Sigmoid colon (tissue), 7 donors: ENCODE results near the gene ZNHIT1. TPM values are rescaled to one million over a fixed set of nuclear protein-coding genes. Genes with fewer than 3 reads are reported as not detected.
"Not testable (repeated sequence)": the region's sequence is repeated elsewhere in the genome, so short reads cannot be mapped to it uniquely, and the experiment has no call there.

ENCODE experiments used
- DNase-seq: peaks from one replicate; pipeline ENCODE4 v3.0.0-alpha.2; 2019
- H3K27ac ChIP-seq, 4 donors: fragments of 200-600 bp; sonication (generic); one replicate each; pipeline ENCODE4 v1.5.1; 2016 to 2019; ENCODE audit warnings: mild to moderate bottlenecking in 1 of 4
- H3K27me3 ChIP-seq, 3 donors: fragments of 200-600 bp; sonication (generic); one replicate each; pipeline ENCODE4 v1.5.1; 2019; ENCODE audit warnings: mild to moderate bottlenecking in 1 of 3
- H3K36me3 ChIP-seq, 4 donors: fragments of 200-600 bp; sonication (generic); one replicate each; pipeline ENCODE4 v1.5.1; 2016 to 2019
- H3K4me1 ChIP-seq, 4 donors: fragments of 200-600 bp; sonication (generic); one replicate each; pipeline ENCODE4 v1.5.1; 2017 to 2019
- H3K4me3 ChIP-seq, 4 donors: fragments of 200-600 bp; sonication (generic); one replicate each; pipeline ENCODE4 v1.5.1; 2017 to 2019; ENCODE audit warnings: mild to moderate bottlenecking in 2 of 4, moderate library complexity in 1 of 4
- H3K9me3 ChIP-seq, 4 donors: fragments of 200-600 bp in 3 of 4; sonication (generic) in 3 of 4; one replicate each; pipeline versions ENCODE4 v1.5.1 to v1.6.1; 2013 to 2019
- EP300 ChIP-seq, 4 donors: sonication (generic); formaldehyde crosslinking; IDR thresholded peaks; one replicate each; pipeline ENCODE4 v1.6.1; 2017; ENCODE audit warnings: antibody characterized with exemption in 4 of 4
- POLR2A ChIP-seq, 2 donors: fragments of 450-650 bp; IDR thresholded peaks; one replicate each; pipeline ENCODE4 v1.6.1; 2016; ENCODE audit warnings: antibody characterized with exemption in 2 of 2, mild to moderate bottlenecking in 2 of 2, moderate library complexity in 2 of 2
- POLR2AphosphoS5 ChIP-seq, 4 donors: sonication (generic); formaldehyde crosslinking; IDR thresholded peaks; one replicate each; pipeline ENCODE4 v1.6.1; 2017; ENCODE audit warnings: antibody characterized with exemption in 4 of 4
- WGBS, 2 donors: extraction: QIAGEN DNeasy Blood & Tissue Kit; methylation state at CpG; one replicate each; pipeline ENCODE4 v1.1.7; 2013; 5-methylcytosine and 5-hydroxymethylcytosine counted together
- intact Hi-C: fragments of 100-400 bp; cut with DNase I; formaldehyde crosslinking; loops from one replicate; pipeline ENCODE4 v1.15.1; 2023
- polyA plus RNA-seq, 3 donors: library from polyadenylated mRNA; stranded (reverse); fragments of 200-250 nt; gene quantifications; one replicate each; pipeline ENCODE4 v1.2.3, GENCODE V29; 2013
- total RNA-seq, 4 donors: library from RNA; depleted of rRNA; stranded (reverse); fragments of >200 nt; gene quantifications; one replicate each; pipeline ENCODE4 v1.1.0, GENCODE V29; 2016
- TF ChIP-seq, protein P1 (sequence below), 4 experiments: fragments of 450-650 bp in 3 of 4; fragments of 200-600 bp in 1 of 4; IDR thresholded peaks; one replicate each; pipeline ENCODE4 v1.5.1; 2016 to 2019; ENCODE audit warnings: antibody characterized with exemption in 4 of 4, mild to moderate bottlenecking in 3 of 4, moderate library complexity in 2 of 4
- donor health status: healthy with polysubstance abuse.
- donor health status: Bipolar disorder and iron deficiency.
- donor health status: healthy.

The ZNHIT1 gene
- total and polyA plus RNA-seq, 7 donors = 64.8 to 200 (median 97.4) TPM

DNA sequence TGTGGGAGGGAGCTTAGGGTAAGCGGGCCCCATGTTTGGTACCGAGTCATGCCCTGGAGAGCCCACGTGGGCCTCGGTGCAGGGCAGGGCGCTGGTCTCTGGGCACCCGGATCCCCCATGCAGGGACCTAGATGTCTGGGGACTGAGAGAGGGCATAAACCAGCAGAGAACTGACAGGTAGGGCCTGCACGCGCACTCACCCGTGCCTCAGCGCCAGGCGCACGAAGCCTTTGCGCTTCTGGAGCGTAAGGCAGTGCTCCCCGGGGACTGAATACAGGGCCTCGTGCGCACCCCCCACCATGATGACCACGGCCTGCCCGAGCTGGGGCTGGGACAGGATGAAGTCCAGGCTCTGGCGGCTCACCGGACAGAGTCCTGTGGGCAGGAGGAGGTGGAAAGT, 20.0 kb upstream of the ZNHIT1 start:
- intact Hi-C loops = loop anchor here (10.0 kb wide), 1 partner anchor 53 kb away; no protein-coding TSS in a partner anchor
- WGBS, 2 donors = 83 to 92% methylated on average over 21 of the region's 21 CpGs
- Histone ChIP-seq H3K36me3 (no peaks in the 10 kb centered on the region), H3K4me3 (no peak overlapping the region), H3K27ac (no peak overlapping the region), H3K9me3 (no peaks in the 10 kb centered on the region), H3K27me3 (peaks cover 19 to 92% (median 33%) of the 10 kb centered on the region in 3 donors), H3K4me1 (peaks cover 0 to 11% (median 10%) of the 10 kb centered on the region in 4 donors)
- TF ChIP-seq POLR2AphosphoS5 (IDR thresholded peaks at IDR 0.05) = no peak
- no peak for TF ChIP-seq POLR2A (IDR thresholded peaks at IDR 0.05)
- no peak for TF ChIP-seq EP300 (IDR thresholded peaks at IDR 0.05)
- TF ChIP-seq, protein P1, sequence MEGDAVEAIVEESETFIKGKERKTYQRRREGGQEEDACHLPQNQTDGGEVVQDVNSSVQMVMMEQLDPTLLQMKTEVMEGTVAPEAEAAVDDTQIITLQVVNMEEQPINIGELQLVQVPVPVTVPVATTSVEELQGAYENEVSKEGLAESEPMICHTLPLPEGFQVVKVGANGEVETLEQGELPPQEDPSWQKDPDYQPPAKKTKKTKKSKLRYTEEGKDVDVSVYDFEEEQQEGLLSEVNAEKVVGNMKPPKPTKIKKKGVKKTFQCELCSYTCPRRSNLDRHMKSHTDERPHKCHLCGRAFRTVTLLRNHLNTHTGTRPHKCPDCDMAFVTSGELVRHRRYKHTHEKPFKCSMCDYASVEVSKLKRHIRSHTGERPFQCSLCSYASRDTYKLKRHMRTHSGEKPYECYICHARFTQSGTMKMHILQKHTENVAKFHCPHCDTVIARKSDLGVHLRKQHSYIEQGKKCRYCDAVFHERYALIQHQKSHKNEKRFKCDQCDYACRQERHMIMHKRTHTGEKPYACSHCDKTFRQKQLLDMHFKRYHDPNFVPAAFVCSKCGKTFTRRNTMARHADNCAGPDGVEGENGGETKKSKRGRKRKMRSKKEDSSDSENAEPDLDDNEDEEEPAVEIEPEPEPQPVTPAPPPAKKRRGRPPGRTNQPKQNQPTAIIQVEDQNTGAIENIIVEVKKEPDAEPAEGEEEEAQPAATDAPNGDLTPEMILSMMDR (IDR thresholded peaks at IDR 0.05) = no peak
- DNase-seq = no peak

DNA sequence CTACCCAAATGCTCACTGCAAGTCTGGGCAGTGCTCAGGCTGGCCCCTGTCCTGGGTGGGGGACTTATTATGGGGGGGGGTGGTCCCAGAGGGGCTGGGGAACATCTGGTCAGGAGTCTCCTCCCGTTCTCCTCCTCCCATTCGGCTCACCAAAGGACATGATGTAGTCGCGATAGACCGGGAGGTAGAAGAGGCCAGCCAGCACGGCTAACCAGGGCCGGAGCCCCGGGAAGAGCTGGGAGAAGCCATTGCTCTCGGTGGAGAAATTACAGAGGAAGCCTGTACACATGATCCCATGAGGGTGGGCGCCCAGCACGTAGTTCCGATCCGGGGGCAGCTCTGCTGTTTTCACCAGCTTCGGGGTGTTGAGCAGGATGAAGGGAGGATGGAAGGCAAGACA, 19.5 kb upstream of the ZNHIT1 start:
- no peak for TF ChIP-seq POLR2A (IDR thresholded peaks at IDR 0.05)
- TF ChIP-seq POLR2AphosphoS5 (IDR thresholded peaks at IDR 0.05) = no peak
- no peak for TF ChIP-seq EP300 (IDR thresholded peaks at IDR 0.05)
- TF ChIP-seq, protein P1 (IDR thresholded peaks at IDR 0.05) = no peak
- Histone ChIP-seq H3K27ac (no peak overlapping the region), H3K4me3 (no peak overlapping the region), H3K27me3 (peaks cover 19 to 94% (median 33%) of the 10 kb centered on the region in 3 donors), H3K4me1 (peaks cover 0 to 11% (median 10%) of the 10 kb centered on the region in 4 donors), H3K9me3 (no peaks in the 10 kb centered on the region), H3K36me3 (no peaks in the 10 kb centered on the region)
- intact Hi-C loops = loop anchor here (10.0 kb wide), 1 partner anchor 54 kb away; no protein-coding TSS in a partner anchor
- no peak for DNase-seq
- 78 to 92% methylated on average over 14 of the region's 14 CpGs for WGBS, 2 donors

DNA sequence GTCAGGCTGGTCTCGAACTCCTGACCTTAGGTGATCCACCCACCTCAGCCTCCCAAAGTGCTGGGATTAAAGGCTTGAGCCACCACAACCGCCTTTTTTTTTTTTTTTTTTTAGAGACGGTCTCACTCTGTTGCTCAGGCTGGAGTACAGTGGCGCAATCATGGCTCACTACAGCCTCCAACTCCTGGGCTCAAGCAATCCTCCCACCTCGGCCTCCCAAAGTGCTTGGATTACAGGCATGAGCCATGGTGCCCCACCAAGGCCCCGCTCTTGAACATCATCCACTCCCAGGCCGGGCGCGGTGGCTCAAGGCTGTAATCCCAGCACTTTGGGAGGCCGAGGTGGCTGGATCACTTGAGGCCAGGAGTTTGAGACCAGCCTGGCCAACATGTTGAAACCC, 18.4 kb upstream of the ZNHIT1 start:
- Histone ChIP-seq H3K4me1 (peaks cover 0 to 11% (median 10%) of the 10 kb centered on the region in 4 donors), H3K27me3 (peaks cover 19 to 89% (median 33%) of the 10 kb centered on the region in 3 donors)
- intact Hi-C loops = loop anchor here (10.0 kb wide), 1 partner anchor 55 kb away; no protein-coding TSS in a partner anchor
- not testable (repeated sequence) for H3K4me3 ChIP-seq, DNase-seq, H3K9me3 ChIP-seq, H3K27ac ChIP-seq, H3K36me3 ChIP-seq
- 95% methylated on average over 10 of the region's 10 CpGs for WGBS, 2 donors

DNA sequence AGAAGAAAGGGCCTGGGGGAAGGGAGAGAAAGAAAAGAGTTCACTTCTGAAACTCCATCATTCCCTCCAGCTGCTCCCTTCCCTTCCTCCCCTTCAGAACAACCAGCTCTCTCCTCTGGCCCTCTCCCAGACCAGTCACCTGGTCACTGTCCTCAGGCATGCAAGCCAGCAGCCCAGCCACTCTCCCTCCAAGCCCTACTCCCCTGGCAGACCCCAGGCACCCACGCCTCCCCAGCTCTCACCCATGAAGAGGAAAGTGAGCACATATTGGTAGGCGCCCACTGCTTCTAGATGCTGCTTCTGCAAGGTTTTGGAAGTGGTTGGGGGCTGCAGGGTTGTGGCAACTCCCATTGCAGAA, 17.5 kb upstream of the ZNHIT1 start:
- Histone ChIP-seq H3K36me3 (no peaks in the 10 kb centered on the region), H3K9me3 (no peaks in the 10 kb centered on the region), H3K4me3 (no peak overlapping the region), H3K27ac (no peak overlapping the region), H3K4me1 (peaks cover 0 to 11% (median 10%) of the 10 kb centered on the region in 4 donors), H3K27me3 (peaks cover 19 to 85% (median 33%) of the 10 kb centered on the region in 3 donors)
- WGBS, 2 donors = 67 to 77% methylated on average over 2 of the region's 2 CpGs
- intact Hi-C loops = no loop called here
- TF ChIP-seq, protein P1 (IDR thresholded peaks at IDR 0.05) = no peak
- TF ChIP-seq POLR2A (IDR thresholded peaks at IDR 0.05) (no peak), POLR2AphosphoS5 (IDR thresholded peaks at IDR 0.05) (no peak), EP300 (IDR thresholded peaks at IDR 0.05) (no peak)
- DNase-seq = no peak

DNA sequence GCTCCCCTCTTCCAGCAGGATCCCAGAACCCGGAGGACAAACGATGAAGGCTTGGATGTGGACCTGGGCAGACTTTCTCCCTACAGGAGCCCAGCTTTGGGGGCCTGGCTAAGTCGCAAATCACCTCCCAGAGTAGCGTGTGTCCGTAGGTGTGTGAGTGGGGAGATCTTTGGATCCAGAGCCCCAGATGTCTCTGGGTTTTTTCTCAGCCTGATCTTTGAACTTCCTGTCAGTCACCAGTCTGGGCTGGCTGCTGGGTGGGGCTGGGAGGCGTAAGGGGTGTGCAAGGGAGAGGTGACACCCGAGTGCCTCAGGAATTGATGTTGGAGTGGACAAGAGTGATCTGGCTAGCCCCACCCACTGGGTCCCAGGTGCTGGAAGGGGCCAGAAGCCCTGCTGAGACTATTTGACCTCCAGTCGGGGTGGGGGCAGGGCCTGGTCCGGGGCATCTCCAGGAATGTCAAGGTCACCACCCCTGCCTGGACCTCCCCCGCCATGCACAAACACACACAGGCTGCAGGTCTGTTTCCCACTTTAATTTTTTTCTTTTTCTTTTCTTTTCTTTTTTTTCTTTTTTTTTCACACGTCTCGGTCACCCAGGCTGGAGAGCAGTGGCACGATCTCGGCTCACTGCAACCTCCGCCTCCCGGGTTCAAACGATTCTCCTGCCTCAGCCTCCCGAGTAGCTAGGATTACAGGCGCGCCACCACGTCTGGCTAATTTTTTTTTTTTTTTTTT, 16.9 kb upstream of the ZNHIT1 start, which contains the start of gene MOGAT3:
Gene MOGAT3, minus strand, starts transcription at position 175 of the 738 bp plus-strand sequence. CDS start 182 bp downstream, outside the sequence.
- 6 to 23% methylated on average over 21 of the region's 21 CpGs for WGBS, 2 donors
- H3K4me1 ChIP-seq = peaks cover 0 to 11% (median 10%) of the 10 kb centered on the region in 4 donors
- H3K36me3 ChIP-seq = peaks cover 0 to 2% (median 0%) of the 10 kb centered on the region in 4 donors
- H3K4me3 ChIP-seq = peak within 1 kb of the TSS in 2 of 4 donors; percentile 5 to 7
- DNase-seq = no peak
- H3K27me3 ChIP-seq = peaks cover 19 to 79% (median 33%) of the 10 kb centered on the region in 3 donors
- TF ChIP-seq POLR2AphosphoS5 (IDR thresholded peaks at IDR 0.05) = no peak
- no peak for TF ChIP-seq EP300 (IDR thresholded peaks at IDR 0.05)
- TF ChIP-seq, protein P1 (IDR thresholded peaks at IDR 0.05) = no peak
- TF ChIP-seq POLR2A (IDR thresholded peaks at IDR 0.05) = peak in 1 of 2 donors; percentile 47
- H3K9me3 ChIP-seq = no peaks in the 10 kb centered on the region
- intact Hi-C loops = no loop called here
- no peak within 1 kb of the TSS for H3K27ac ChIP-seq
